Astrocyte of the cerebellum (primary cell): ENCODE measurements around the gene RHOA.

Experiments used
- DNase-seq: peaks from one replicate; pipeline ENCODE4 v3.0.0-alpha.2; 2011; ENCODE audit warnings: low read depth
- H3K4me3 ChIP-seq: 2 replicates; pipeline ENCODE4 v1.5.1; 2011; ENCODE audit warnings: mild to moderate bottlenecking, low read depth, low read length, moderate library complexity
- in situ Hi-C: cut with HindIII; loops from 2 replicates; pipeline ENCODE4 v1.10.0; 2017; ENCODE audit warnings: low sequenced_read_pairs
- TF ChIP-seq, protein P1 (sequence below): IDR thresholded peaks from 2 replicates; pipeline ENCODE4 v1.5.1; 2012; ENCODE audit warnings: low read length, low read depth, moderate library complexity, mild to moderate bottlenecking; ENCODE audit errors: missing control alignments

The RHOA gene

DNA sequence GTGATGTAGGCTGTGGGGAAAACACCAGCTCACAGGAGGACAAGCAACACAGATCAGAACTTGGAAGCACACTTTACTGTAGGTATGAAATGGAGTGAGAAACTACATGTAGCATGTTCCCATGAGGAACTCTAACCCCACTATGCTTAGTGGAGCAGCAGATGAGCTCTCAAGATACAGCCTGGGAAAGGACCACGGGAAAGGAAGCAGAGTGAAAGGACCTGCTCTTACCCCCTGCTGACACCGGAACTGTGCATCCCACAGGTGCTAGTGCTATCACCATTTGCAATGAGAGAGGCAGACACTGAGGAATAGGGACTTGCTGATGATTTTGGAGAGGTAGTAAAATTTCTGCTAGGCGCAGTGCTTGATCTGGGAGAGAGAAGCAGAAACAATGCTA is 100.5 kb downstream of the RHOA start:
- H3K4me3 ChIP-seq: no peak overlapping the region
- DNase-seq: no peak
- TF ChIP-seq, protein P1, sequence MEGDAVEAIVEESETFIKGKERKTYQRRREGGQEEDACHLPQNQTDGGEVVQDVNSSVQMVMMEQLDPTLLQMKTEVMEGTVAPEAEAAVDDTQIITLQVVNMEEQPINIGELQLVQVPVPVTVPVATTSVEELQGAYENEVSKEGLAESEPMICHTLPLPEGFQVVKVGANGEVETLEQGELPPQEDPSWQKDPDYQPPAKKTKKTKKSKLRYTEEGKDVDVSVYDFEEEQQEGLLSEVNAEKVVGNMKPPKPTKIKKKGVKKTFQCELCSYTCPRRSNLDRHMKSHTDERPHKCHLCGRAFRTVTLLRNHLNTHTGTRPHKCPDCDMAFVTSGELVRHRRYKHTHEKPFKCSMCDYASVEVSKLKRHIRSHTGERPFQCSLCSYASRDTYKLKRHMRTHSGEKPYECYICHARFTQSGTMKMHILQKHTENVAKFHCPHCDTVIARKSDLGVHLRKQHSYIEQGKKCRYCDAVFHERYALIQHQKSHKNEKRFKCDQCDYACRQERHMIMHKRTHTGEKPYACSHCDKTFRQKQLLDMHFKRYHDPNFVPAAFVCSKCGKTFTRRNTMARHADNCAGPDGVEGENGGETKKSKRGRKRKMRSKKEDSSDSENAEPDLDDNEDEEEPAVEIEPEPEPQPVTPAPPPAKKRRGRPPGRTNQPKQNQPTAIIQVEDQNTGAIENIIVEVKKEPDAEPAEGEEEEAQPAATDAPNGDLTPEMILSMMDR: no peak
- in situ Hi-C loops: no loop called here

DNA sequence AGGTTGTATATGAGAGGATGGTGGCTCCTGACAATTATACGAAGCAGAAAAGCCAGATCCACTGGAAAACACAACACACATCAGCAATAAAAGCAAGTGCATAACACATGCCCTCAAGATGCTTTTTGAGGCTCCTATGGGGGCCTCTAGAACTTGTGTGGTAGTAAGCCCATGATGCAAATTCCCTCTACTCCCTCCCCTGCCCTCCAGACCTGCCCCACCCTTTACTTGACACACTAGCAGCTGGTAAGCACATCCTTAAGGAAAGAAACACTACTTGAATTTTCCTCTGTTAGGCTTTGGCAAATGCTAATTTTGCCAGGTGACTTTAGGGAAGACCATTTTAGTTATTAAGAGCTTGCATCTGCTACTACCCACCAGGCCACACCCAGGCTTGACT is 101.1 kb downstream of the RHOA start:
- no peak overlapping the region for H3K4me3 ChIP-seq
- no peak for DNase-seq
- TF ChIP-seq, protein P1: no peak
- in situ Hi-C loops: no loop called here
